Uterus (tissue), 2 donors: ENCODE results near the gene METTL24.

ENCODE experiments used
- POLR2A ChIP-seq, 2 donors: fragments of 450-650 bp; IDR thresholded peaks; one replicate each; pipeline ENCODE4 v1.6.1; 2016; ENCODE audit warnings: antibody characterized with exemption in 2 of 2, mild to moderate bottlenecking in 1 of 2, moderate library complexity in 1 of 2
- TF ChIP-seq, protein P1 (sequence below), 4 experiments: fragments of 200-600 bp in 2 of 4; fragments of 450-650 bp in 2 of 4; sonication (generic) in 2 of 4; IDR thresholded peaks; one replicate each; pipeline ENCODE4 v1.5.1; 2016 to 2019; ENCODE audit warnings: antibody characterized with exemption in 4 of 4, mild to moderate bottlenecking in 2 of 4, moderate library complexity in 1 of 4

- TF ChIP-seq, protein P1, sequence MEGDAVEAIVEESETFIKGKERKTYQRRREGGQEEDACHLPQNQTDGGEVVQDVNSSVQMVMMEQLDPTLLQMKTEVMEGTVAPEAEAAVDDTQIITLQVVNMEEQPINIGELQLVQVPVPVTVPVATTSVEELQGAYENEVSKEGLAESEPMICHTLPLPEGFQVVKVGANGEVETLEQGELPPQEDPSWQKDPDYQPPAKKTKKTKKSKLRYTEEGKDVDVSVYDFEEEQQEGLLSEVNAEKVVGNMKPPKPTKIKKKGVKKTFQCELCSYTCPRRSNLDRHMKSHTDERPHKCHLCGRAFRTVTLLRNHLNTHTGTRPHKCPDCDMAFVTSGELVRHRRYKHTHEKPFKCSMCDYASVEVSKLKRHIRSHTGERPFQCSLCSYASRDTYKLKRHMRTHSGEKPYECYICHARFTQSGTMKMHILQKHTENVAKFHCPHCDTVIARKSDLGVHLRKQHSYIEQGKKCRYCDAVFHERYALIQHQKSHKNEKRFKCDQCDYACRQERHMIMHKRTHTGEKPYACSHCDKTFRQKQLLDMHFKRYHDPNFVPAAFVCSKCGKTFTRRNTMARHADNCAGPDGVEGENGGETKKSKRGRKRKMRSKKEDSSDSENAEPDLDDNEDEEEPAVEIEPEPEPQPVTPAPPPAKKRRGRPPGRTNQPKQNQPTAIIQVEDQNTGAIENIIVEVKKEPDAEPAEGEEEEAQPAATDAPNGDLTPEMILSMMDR (IDR thresholded peaks at IDR 0.05) = peak in 3 of 4 experiments; percentile 24 to 56 (median 33)
- TF ChIP-seq POLR2A (IDR thresholded peaks at IDR 0.05) = no peak
Measured at GRCh38 chr6:110357664-110358552, at the start of gene METTL24.
